ENCODE data around the gene EP400. TPM values are rescaled to one million over a fixed set of nuclear protein-coding genes. Genes with fewer than 3 reads are reported as not detected.
"Not testable (repeated sequence)": the region's sequence is repeated elsewhere in the genome, so short reads cannot be mapped to it uniquely, and the experiment has no call there.

The EP400 gene
- total RNA-seq, 1 experiment from 2014 or later = 61.7 TPM

GRCh38 chr12:131950182-131950913 lies 606 bp downstream of the EP400 start:
- Histone ChIP-seq H3K79me2 (ENCODE audit: insufficient read depth, low read length) (peaks cover 14% of the 10 kb centered on the region; the same call in 1 of the 2 replicates), H3K27ac (ENCODE audit: insufficient read length, low read depth, low read length) (no peak overlapping the region)

GRCh38 chr12:131953810-131954209 lies 4.1 kb downstream of the EP400 start:
- H3K18ac ChIP-seq (ENCODE audit: insufficient read length, low read depth, low read length); H3K9me3 Mint-ChIP-seq; H3K4ac ChIP-seq (ENCODE audit: low read depth, low read length); H4K20me1 ChIP-seq (ENCODE audit: control insufficient read depth, insufficient read depth, insufficient read length); H2BK20ac ChIP-seq (ENCODE audit: low read depth, low read length, poor library complexity, severe bottlenecking); H4K91ac ChIP-seq (ENCODE audit: insufficient read length, low read depth, low read length); H2BK5ac ChIP-seq (ENCODE audit: insufficient read length, low read length); H2BK120ac ChIP-seq (ENCODE audit: low read depth, low read length, poor library complexity, severe bottlenecking); H3K27ac ChIP-seq (ENCODE audit: insufficient read length, low read depth, low read length); H4K5ac ChIP-seq (ENCODE audit: insufficient read length, low read depth, low read length); H3K27ac Mint-ChIP-seq; H2AK5ac ChIP-seq (ENCODE audit: insufficient read length, low read length); H3T11ph ChIP-seq (ENCODE audit: low read length); H3K27me3 Mint-ChIP-seq (ENCODE audit: low read depth); H2BK15ac ChIP-seq (ENCODE audit: low read depth, low read length); H3K36me3 Mint-ChIP-seq (ENCODE audit: insufficient read depth in 1 of 3, low read depth in 3 of 3); H3K9ac ChIP-seq (ENCODE audit: extremely low read depth, insufficient read length, low read length); H3K56ac ChIP-seq (ENCODE audit: insufficient read length, low read depth, low read length); H2BK12ac ChIP-seq (ENCODE audit: insufficient read length, low read depth, low read length); H2AFZ ChIP-seq (ENCODE audit: low read length); H4K8ac ChIP-seq (replicated peaks; ENCODE audit: insufficient read length, low read depth, low read length); H3K4me2 ChIP-seq (ENCODE audit: insufficient read depth, insufficient read length, low read length); H3K27me3 ChIP-seq (ENCODE audit: insufficient read depth, low read length); H3K23me2 ChIP-seq (ENCODE audit: insufficient read length, low read depth, low read length, poor library complexity, severe bottlenecking); H3K14ac ChIP-seq (ENCODE audit: insufficient read depth, low read length); DNase-seq; H3K9me3 ChIP-seq (ENCODE audit: control insufficient read depth, low read depth, low read length); H3K4me1 ChIP-seq (ENCODE audit: insufficient read depth, low read length); H3K23ac ChIP-seq (ENCODE audit: insufficient read length, low read depth, low read length); H3K4me3 Mint-ChIP-seq: not testable (repeated sequence)
- H3K4me1 Mint-ChIP-seq = peaks cover 6 to 12% of the 10 kb centered on the region in 2 experiments
- peaks cover 13% of the 10 kb centered on the region for H3K79me1 ChIP-seq (ENCODE audit: insufficient read depth, low read depth, low read length, poor library complexity, severe bottlenecking)
- H3K79me2 ChIP-seq (ENCODE audit: insufficient read depth, low read length) = peaks cover 16% of the 10 kb centered on the region; the same call in 1 of the 2 replicates
- no CpG with 5 or more reads among the region's 9 CpGs for WGBS (ENCODE audit: extremely low coverage, insufficient read length, low lambda C conversion rate)

More at GRCh38 chr12:131950182-131950913, 606 bp downstream of the EP400 start:
- Histone ChIP-seq H2AK5ac (ENCODE audit: insufficient read length, low read length) (no peak overlapping the region), H3K23me2 (ENCODE audit: insufficient read length, low read depth, low read length, poor library complexity, severe bottlenecking) (no peaks in the 10 kb centered on the region), H2BK15ac (ENCODE audit: low read depth, low read length) (no peak overlapping the region; the same call in 1 of the 2 replicates), H2BK5ac (ENCODE audit: insufficient read length, low read length) (no peak overlapping the region), H2BK120ac (ENCODE audit: low read depth, low read length, poor library complexity, severe bottlenecking) (no peak overlapping the region), H2AFZ (ENCODE audit: low read length) (no peak overlapping the region), H3K4me2 (ENCODE audit: insufficient read depth, insufficient read length, low read length) (peak overlapping the region; percentile 38), H3K4ac (ENCODE audit: low read depth, low read length) (no peak overlapping the region), H3K18ac (ENCODE audit: insufficient read length, low read depth, low read length) (no peak overlapping the region), H3K9me3 (ENCODE audit: control insufficient read depth, low read depth, low read length) (no peaks in the 10 kb centered on the region), H3K14ac (ENCODE audit: insufficient read depth, low read length) (peak overlapping the region; percentile 85), H4K20me1 (ENCODE audit: control insufficient read depth, insufficient read depth, insufficient read length) (no peaks in the 10 kb centered on the region), H3K23ac (ENCODE audit: insufficient read length, low read depth, low read length) (no peak overlapping the region), H3K27me3 (ENCODE audit: insufficient read depth, low read length) (no peaks in the 10 kb centered on the region), H3K56ac (ENCODE audit: insufficient read length, low read depth, low read length) (no peak overlapping the region), H3T11ph (ENCODE audit: low read length) (no peak overlapping the region), H4K8ac (replicated peaks; ENCODE audit: insufficient read length, low read depth, low read length) (no peak overlapping the region), H3K79me1 (ENCODE audit: insufficient read depth, low read depth, low read length, poor library complexity, severe bottlenecking) (peaks cover 11% of the 10 kb centered on the region), H2BK12ac (ENCODE audit: insufficient read length, low read depth, low read length) (no peak overlapping the region), H4K91ac (ENCODE audit: insufficient read length, low read depth, low read length) (no peak overlapping the region), H4K5ac (ENCODE audit: insufficient read length, low read depth, low read length) (no peak overlapping the region), H3K4me1 (ENCODE audit: insufficient read depth, low read length) (peaks cover 4% of the 10 kb centered on the region; the same call in 1 of the 2 replicates), H2BK20ac (ENCODE audit: low read depth, low read length, poor library complexity, severe bottlenecking) (no peak overlapping the region), H3K9ac (ENCODE audit: extremely low read depth, insufficient read length, low read length) (peak overlapping the region; percentile 75)
- peaks cover 1% of the 10 kb centered on the region; the same call in 1 of the 2 replicates for H3K27me3 Mint-ChIP-seq (ENCODE audit: low read depth)
- no peak for DNase-seq
- no peak for TF ChIP-seq CTCF (conservative IDR thresholded peaks at IDR 0.05)
- peak overlapping the region; percentile 90 to 96 for H3K4me3 Mint-ChIP-seq
- H3K9me3 Mint-ChIP-seq = no peaks in the 10 kb centered on the region
- H3K27ac Mint-ChIP-seq = peak overlapping the region in 2 of 3 experiments; percentile 72 to 91; a peak in 3 of 7 replicates
- peaks cover 3 to 8% of the 10 kb centered on the region in 2 experiments for H3K4me1 Mint-ChIP-seq
- WGBS (ENCODE audit: extremely low coverage, insufficient read length, low lambda C conversion rate) = no CpG with 5 or more reads among the region's 79 CpGs
- H3K36me3 Mint-ChIP-seq (ENCODE audit: insufficient read depth in 1 of 3, low read depth in 3 of 3) = peaks cover 2 to 11% (median 4%) of the 10 kb centered on the region in 3 experiments; a peak in 4 of 7 replicates
